ENCODE results near the gene KAT2A.

DNA sequence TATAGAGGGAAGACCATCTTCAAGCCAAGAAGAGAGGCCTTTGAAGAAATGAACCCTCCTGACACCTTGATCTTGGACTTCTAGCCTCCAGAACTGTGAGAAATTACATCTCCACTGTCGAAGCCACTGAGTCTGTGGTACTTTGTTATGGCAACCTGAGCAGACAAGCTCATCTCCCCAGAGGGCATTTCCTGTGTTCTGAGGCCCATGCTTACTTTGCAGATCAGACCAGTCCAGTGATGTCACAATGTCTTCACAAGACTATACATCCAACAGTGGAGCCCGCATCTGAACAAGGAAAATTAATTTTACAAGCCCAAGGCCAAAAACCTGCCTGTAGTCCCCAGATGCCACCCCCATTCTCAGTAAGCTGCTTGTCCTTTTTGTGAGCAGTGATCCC is 56.0 kb downstream of the KAT2A start:
- TF ChIP-seq POLR2A (IDR thresholded peaks at IDR 0.05) (no peak), POLR2AphosphoS5 (IDR thresholded peaks at IDR 0.05) (no peak)
- TF ChIP-seq, protein P1, sequence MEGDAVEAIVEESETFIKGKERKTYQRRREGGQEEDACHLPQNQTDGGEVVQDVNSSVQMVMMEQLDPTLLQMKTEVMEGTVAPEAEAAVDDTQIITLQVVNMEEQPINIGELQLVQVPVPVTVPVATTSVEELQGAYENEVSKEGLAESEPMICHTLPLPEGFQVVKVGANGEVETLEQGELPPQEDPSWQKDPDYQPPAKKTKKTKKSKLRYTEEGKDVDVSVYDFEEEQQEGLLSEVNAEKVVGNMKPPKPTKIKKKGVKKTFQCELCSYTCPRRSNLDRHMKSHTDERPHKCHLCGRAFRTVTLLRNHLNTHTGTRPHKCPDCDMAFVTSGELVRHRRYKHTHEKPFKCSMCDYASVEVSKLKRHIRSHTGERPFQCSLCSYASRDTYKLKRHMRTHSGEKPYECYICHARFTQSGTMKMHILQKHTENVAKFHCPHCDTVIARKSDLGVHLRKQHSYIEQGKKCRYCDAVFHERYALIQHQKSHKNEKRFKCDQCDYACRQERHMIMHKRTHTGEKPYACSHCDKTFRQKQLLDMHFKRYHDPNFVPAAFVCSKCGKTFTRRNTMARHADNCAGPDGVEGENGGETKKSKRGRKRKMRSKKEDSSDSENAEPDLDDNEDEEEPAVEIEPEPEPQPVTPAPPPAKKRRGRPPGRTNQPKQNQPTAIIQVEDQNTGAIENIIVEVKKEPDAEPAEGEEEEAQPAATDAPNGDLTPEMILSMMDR (IDR thresholded peaks at IDR 0.05 in 8 of 11, conservative IDR thresholded peaks at IDR 0.05 in 3 of 11) = no peak

Measured in spleen (tissue), 7 donors.